ENCODE results near the gene AMPD3. TPM values are rescaled to one million over a fixed set of nuclear protein-coding genes. Genes with fewer than 3 reads are reported as not detected.

The AMPD3 gene
- total RNA-seq, 1 experiment from 2014 or later, result 12.5 TPM

DNA sequence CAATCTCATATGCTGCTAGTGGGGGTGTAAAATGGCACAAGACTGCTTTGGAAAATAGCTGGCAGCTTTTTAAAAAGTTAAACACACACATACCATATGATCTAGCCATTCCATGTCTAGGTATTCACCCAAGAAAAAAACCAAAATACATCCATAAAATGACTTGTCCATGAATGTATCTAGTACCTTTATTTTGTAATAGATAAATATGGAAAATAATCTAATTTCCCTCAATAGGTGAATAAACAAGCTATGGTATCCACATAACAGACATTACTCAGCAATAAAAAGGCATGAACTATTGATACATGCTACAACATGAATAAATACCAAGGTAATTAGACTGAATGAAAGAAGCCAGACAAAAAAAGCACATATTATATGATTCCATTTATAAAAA is 63.1 kb downstream of the AMPD3 start:
- intact Hi-C loops (cut with micrococcal nuclease; ENCODE audit: unreplicated experiment) (no loop called here), in situ Hi-C loops (cut with HindIII; ENCODE audit: low pct_unique_long_range_greater_than_20kb, low sequenced_read_pairs) (no loop called here)
- Histone ChIP-seq H3K9me3 (ENCODE audit: control insufficient read depth, insufficient read depth, low read depth, low read length) (no peaks in the 10 kb centered on the region), H3K4me3 (ENCODE audit: low read depth in 2 of 2, low read length in 2 of 2) (no peak overlapping the region), H3K27me3 (ENCODE audit: control insufficient read depth, insufficient read depth, low read length) (no peaks in the 10 kb centered on the region), H3K36me3 (ENCODE audit: control insufficient read depth, insufficient read depth, low read length) (no peaks in the 10 kb centered on the region; the same call in 1 of the 2 replicates), H3K4me1 (ENCODE audit: control insufficient read depth, insufficient read depth, low read length) (no peaks in the 10 kb centered on the region), H3K27ac (ENCODE audit: low read length) (no peak overlapping the region)
- ChIA-PET POLR2A (no interaction called here), CTCF (no interaction called here)
- TF ChIP-seq, protein P1, sequence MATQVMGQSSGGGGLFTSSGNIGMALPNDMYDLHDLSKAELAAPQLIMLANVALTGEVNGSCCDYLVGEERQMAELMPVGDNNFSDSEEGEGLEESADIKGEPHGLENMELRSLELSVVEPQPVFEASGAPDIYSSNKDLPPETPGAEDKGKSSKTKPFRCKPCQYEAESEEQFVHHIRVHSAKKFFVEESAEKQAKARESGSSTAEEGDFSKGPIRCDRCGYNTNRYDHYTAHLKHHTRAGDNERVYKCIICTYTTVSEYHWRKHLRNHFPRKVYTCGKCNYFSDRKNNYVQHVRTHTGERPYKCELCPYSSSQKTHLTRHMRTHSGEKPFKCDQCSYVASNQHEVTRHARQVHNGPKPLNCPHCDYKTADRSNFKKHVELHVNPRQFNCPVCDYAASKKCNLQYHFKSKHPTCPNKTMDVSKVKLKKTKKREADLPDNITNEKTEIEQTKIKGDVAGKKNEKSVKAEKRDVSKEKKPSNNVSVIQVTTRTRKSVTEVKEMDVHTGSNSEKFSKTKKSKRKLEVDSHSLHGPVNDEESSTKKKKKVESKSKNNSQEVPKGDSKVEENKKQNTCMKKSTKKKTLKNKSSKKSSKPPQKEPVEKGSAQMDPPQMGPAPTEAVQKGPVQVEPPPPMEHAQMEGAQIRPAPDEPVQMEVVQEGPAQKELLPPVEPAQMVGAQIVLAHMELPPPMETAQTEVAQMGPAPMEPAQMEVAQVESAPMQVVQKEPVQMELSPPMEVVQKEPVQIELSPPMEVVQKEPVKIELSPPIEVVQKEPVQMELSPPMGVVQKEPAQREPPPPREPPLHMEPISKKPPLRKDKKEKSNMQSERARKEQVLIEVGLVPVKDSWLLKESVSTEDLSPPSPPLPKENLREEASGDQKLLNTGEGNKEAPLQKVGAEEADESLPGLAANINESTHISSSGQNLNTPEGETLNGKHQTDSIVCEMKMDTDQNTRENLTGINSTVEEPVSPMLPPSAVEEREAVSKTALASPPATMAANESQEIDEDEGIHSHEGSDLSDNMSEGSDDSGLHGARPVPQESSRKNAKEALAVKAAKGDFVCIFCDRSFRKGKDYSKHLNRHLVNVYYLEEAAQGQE (IDR thresholded peaks at IDR 0.05; ENCODE audit: insufficient read depth in 1 of 2, low read depth in 2 of 2, low read length in 1 of 2), result no peak
- TF ChIP-seq SIN3A (IDR thresholded peaks at IDR 0.05; ENCODE audit: borderline replicate concordance, insufficient read depth, low read depth, low read length), result no peak
- no peak for TF ChIP-seq POLR2AphosphoS5 (IDR thresholded peaks at IDR 0.05; ENCODE audit: low read depth, low read length)
- TF ChIP-seq TCF7L2 (IDR thresholded peaks at IDR 0.05; ENCODE audit: low read depth, low read length), result no peak
- TF ChIP-seq, protein P2, sequence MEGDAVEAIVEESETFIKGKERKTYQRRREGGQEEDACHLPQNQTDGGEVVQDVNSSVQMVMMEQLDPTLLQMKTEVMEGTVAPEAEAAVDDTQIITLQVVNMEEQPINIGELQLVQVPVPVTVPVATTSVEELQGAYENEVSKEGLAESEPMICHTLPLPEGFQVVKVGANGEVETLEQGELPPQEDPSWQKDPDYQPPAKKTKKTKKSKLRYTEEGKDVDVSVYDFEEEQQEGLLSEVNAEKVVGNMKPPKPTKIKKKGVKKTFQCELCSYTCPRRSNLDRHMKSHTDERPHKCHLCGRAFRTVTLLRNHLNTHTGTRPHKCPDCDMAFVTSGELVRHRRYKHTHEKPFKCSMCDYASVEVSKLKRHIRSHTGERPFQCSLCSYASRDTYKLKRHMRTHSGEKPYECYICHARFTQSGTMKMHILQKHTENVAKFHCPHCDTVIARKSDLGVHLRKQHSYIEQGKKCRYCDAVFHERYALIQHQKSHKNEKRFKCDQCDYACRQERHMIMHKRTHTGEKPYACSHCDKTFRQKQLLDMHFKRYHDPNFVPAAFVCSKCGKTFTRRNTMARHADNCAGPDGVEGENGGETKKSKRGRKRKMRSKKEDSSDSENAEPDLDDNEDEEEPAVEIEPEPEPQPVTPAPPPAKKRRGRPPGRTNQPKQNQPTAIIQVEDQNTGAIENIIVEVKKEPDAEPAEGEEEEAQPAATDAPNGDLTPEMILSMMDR (IDR thresholded peaks at IDR 0.05), result no peak
- no TSS peak for BruUV-seq (replicated peaks)
- ATAC-seq, result no peak
- DNase-seq (ENCODE audit: low read depth, low spot score), result no peak

DNA sequence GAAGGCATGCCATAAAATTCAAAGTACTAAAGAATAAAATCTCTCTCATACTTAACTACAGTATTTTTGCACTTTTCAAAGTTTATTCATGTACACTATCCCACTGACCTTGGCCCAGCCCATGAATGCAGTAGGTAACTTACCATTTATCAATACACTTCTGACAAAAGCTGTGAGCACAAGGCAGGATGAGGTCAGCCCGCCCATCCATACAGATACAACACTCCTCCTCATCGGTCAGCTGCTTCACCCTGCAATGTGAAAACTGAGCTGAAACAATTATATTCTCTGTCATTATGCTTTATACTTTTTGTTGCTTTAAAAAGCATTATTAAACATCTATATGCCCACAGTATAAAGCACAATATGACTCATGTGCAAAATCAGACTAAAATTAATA is 63.8 kb downstream of the AMPD3 start:
- DNase-seq (ENCODE audit: low read depth, low spot score) (no peak), ATAC-seq (no peak)
- ChIA-PET CTCF (no interaction called here), POLR2A (no interaction called here)
- no peaks in the 10 kb centered on the region for H3K4me1 ChIP-seq (ENCODE audit: control insufficient read depth, insufficient read depth, low read length)
- no peaks in the 10 kb centered on the region for H3K9me3 ChIP-seq (ENCODE audit: control insufficient read depth, insufficient read depth, low read depth, low read length)
- no peak overlapping the region for H3K27ac ChIP-seq (ENCODE audit: low read length)
- BruUV-seq (replicated peaks), result no TSS peak
- TF ChIP-seq, protein P2 (IDR thresholded peaks at IDR 0.05), result no peak
- TF ChIP-seq TCF7L2 (IDR thresholded peaks at IDR 0.05; ENCODE audit: low read depth, low read length) (no peak), SIN3A (IDR thresholded peaks at IDR 0.05; ENCODE audit: borderline replicate concordance, insufficient read depth, low read depth, low read length) (no peak), POLR2AphosphoS5 (IDR thresholded peaks at IDR 0.05; ENCODE audit: low read depth, low read length) (no peak)
- TF ChIP-seq, protein P1 (IDR thresholded peaks at IDR 0.05; ENCODE audit: insufficient read depth in 1 of 2, low read depth in 2 of 2, low read length in 1 of 2), result no peak
- no peaks in the 10 kb centered on the region; the same call in 1 of the 2 replicates for H3K36me3 ChIP-seq (ENCODE audit: control insufficient read depth, insufficient read depth, low read length)
- in situ Hi-C loops (cut with HindIII; ENCODE audit: low pct_unique_long_range_greater_than_20kb, low sequenced_read_pairs) (no loop called here), intact Hi-C loops (cut with micrococcal nuclease; ENCODE audit: unreplicated experiment) (no loop called here)
- no peak overlapping the region for H3K4me3 ChIP-seq (ENCODE audit: low read depth in 2 of 2, low read length in 2 of 2)
- H3K27me3 ChIP-seq (ENCODE audit: control insufficient read depth, insufficient read depth, low read length), result no peaks in the 10 kb centered on the region

Data from Panc1 (cell line).